ENCODE results near the gene AFF3. TPM values are rescaled to one million over a fixed set of nuclear protein-coding genes. Genes with fewer than 3 reads are reported as not detected.

AFF3 gene
- total and polyA plus RNA-seq, 2 of the 8 experiments (the other 6 are each of a cell fraction or from before 2014, with no cell fraction given): 0.27 to 3.0 TPM

GRCh38 chr2:99935662-99936061, 206.7 kb downstream of the AFF3 start:
- H3K27me3 ChIP-seq (replicated peaks in 1 of 4; ENCODE audit: control insufficient read depth in 3 of 4, extremely low read depth in 1 of 4, insufficient read depth in 3 of 4, low read length in 3 of 4): peaks cover 0 to 1% (median 0%) of the 10 kb centered on the region in 4 experiments; a peak in 1 of 7 replicates
- DNase-seq (ENCODE audit: low read depth in 1 of 2, low spot score in 2 of 2) (no peak), FAIRE-seq (no peak)
- no peak overlapping the region for H3K4ac ChIP-seq (replicated peaks; ENCODE audit: insufficient read length, low read depth, low read length)
- H2BK20ac ChIP-seq (ENCODE audit: low read length): no peak overlapping the region
- H3K4me3 ChIP-seq (ENCODE audit: extremely low read depth in 1 of 4, insufficient read depth in 2 of 4, low read depth in 3 of 4, low read length in 4 of 4): no peak overlapping the region
- H3K23me2 ChIP-seq (ENCODE audit: low read depth, low read length): no peaks in the 10 kb centered on the region
- no peak overlapping the region for H2BK5ac ChIP-seq (ENCODE audit: low read depth, low read length)
- H3K36me3 ChIP-seq (ENCODE audit: control insufficient read depth in 2 of 4, insufficient read depth in 4 of 4, low read length in 3 of 4): no peaks in the 10 kb centered on the region
- no peak overlapping the region for H4K8ac ChIP-seq (ENCODE audit: extremely low read depth, insufficient read depth, low read length)
- H4K5ac ChIP-seq (ENCODE audit: insufficient read length, low read depth, low read length): no peak overlapping the region
- no peaks in the 10 kb centered on the region for H3K79me2 ChIP-seq (ENCODE audit: control insufficient read depth in 1 of 2, insufficient read depth in 2 of 2, low read length in 2 of 2)
- no peaks in the 10 kb centered on the region for H3K79me1 ChIP-seq (ENCODE audit: low read depth, low read length)
- no peak overlapping the region for H3K18ac ChIP-seq (ENCODE audit: extremely low read depth, low read length)
- no peak overlapping the region for H3K4me2 ChIP-seq (ENCODE audit: insufficient read depth in 1 of 2, low read depth in 2 of 2, low read length in 2 of 2)
- H4K20me1 ChIP-seq (replicated peaks in 1 of 2; ENCODE audit: control insufficient read depth in 1 of 2, insufficient read depth in 2 of 2, low read length in 2 of 2): no peaks in the 10 kb centered on the region
- no peak overlapping the region for H2BK12ac ChIP-seq (ENCODE audit: low read depth, low read length)
- CTCF ChIA-PET (ENCODE audit: partially characterized antibody): interaction anchor here (0.5 to 1.7 kb wide), 5 partner anchors 12 to 1523 kb away, joined by 3 to 4 read pairs (median 3); no protein-coding TSS in a partner anchor
- H3K23ac ChIP-seq (ENCODE audit: insufficient read length): no peak overlapping the region
- H3K9ac ChIP-seq (replicated peaks in 1 of 4; ENCODE audit: extremely low read depth in 1 of 4, low read depth in 3 of 4, low read length in 3 of 4): no peak overlapping the region
- H3K9me3 ChIP-seq (ENCODE audit: insufficient read depth in 2 of 2, low read depth in 1 of 2, low read length in 1 of 2): no peaks in the 10 kb centered on the region
- POLR2A ChIA-PET (ENCODE audit: partially characterized antibody): no interaction called here
- H3K4me1 ChIP-seq (replicated peaks in 1 of 4; ENCODE audit: control insufficient read depth in 3 of 4, insufficient read depth in 4 of 4, low read length in 3 of 4): no peaks in the 10 kb centered on the region
- WGBS, 2 experiments (ENCODE audit: extremely low coverage in 1 of 2, insufficient coverage in 1 of 2, insufficient read length in 1 of 2, insufficient replicate concordance in 2 of 2, low coverage in 1 of 2, low lambda C conversion rate in 2 of 2, missing lambda C conversion rate in 1 of 2): 86% methylated on average over 5 of the region's 5 CpGs; no CpG with 5 or more reads in 1 of the 2 experiments
- no peak overlapping the region for H3K27ac ChIP-seq (ENCODE audit: low read depth, low read length)
- no peak overlapping the region for H4K91ac ChIP-seq (replicated peaks; ENCODE audit: insufficient read length, low read length)
- no peak overlapping the region for H2AFZ ChIP-seq (ENCODE audit: low read length)
- no peak overlapping the region for H2AK5ac ChIP-seq (ENCODE audit: low read depth, low read length)
- no peak overlapping the region for H2BK120ac ChIP-seq (replicated peaks; ENCODE audit: low read depth, low read length)
- H3K14ac ChIP-seq (ENCODE audit: insufficient read length): no peak overlapping the region
- no peak overlapping the region for H2BK15ac ChIP-seq (ENCODE audit: low read length)
- no peak overlapping the region for H3K56ac ChIP-seq (replicated peaks; ENCODE audit: insufficient read length, low read depth, low read length)
- TF ChIP-seq EZH2 (IDR thresholded peaks at IDR 0.05; ENCODE audit: low read depth, low read length, severe bottlenecking) (no peak), MAX (IDR thresholded peaks at IDR 0.05) (no peak), CEBPB (IDR thresholded peaks at IDR 0.05; ENCODE audit: low read depth, low read length) (no peak), JUND (IDR thresholded peaks at IDR 0.05; ENCODE audit: low read length) (no peak), NANOG (IDR thresholded peaks at IDR 0.05; ENCODE audit: insufficient read depth, low read depth, low read length, poor library complexity, severe bottlenecking) (no peak), ZNF274 (IDR thresholded peaks at IDR 0.05; ENCODE audit: borderline replicate concordance, extremely low read depth, low read length) (no peak), KDM4A (IDR thresholded peaks at IDR 0.05; ENCODE audit: low read depth, low read length, severe bottlenecking) (no peak), RNF2 (IDR thresholded peaks at IDR 0.05; ENCODE audit: borderline replicate concordance, low read depth, low read length, missing control alignments, poor library complexity, severe bottlenecking) (no peak), TAF1 (IDR thresholded peaks at IDR 0.05; ENCODE audit: low read depth, low read length) (no peak)
